Panc1 (cell line): ENCODE measurements around the gene TUBB4B.

ENCODE experiments used
- CTCF ChIP-seq: fragments of 450-650 bp; IDR thresholded peaks from 2 replicates; pipeline ENCODE4 v1.5.1; 2017; ENCODE audit warnings: mild to moderate bottlenecking
- POLR2AphosphoS5 ChIP-seq: IDR thresholded peaks from 2 replicates; pipeline ENCODE4 v1.6.1; 2012; ENCODE audit warnings: mild to moderate bottlenecking, low read depth, low read length, moderate library complexity
- REST ChIP-seq, 2 experiments: IDR thresholded peaks; 2 replicates each; pipeline ENCODE4 v1.6.1; 2011 to 2012; ENCODE audit warnings: low read depth in 2 of 2, control low read depth in 1 of 2, low read length in 1 of 2, mild to moderate bottlenecking in 1 of 2, moderate library complexity in 1 of 2; ENCODE audit not compliant: insufficient read depth in 1 of 2
- SIN3A ChIP-seq: IDR thresholded peaks from 2 replicates; pipeline ENCODE4 v1.6.1; 2012; ENCODE audit warnings: low read depth, mild to moderate bottlenecking, low read length, moderate library complexity, borderline replicate concordance; ENCODE audit not compliant: insufficient read depth

- TF ChIP-seq CTCF (no peak), REST (IDR thresholded peaks at IDR 0.05; ENCODE audit: insufficient read depth in 1 of 2, low read depth in 2 of 2, low read length in 1 of 2) (no peak), SIN3A (no peak), POLR2AphosphoS5 (no peak)
These were observed 31.4 kb downstream of the TUBB4B start for GRCh38 chr9:137272241-137273094.
